Measurements from ENCODE around the gene IL21. TPM values are rescaled to one million over a fixed set of nuclear protein-coding genes. Genes with fewer than 3 reads are reported as not detected.

The IL21 gene
- total RNA-seq, 1 experiment from 2014 or later = not detected

Other genes with a start within 250 kb of the IL21 start
- not detected for gene ADAD1, start 242.1 kb downstream of the IL21 start, total RNA-seq (2021; ENCODE audit: unreplicated experiment)
- 0.57 TPM for gene IL2, start 164.3 kb downstream of the IL21 start, total RNA-seq (2021; ENCODE audit: unreplicated experiment)
- gene BBS12, start 111.6 kb upstream of the IL21 start, total RNA-seq (2021; ENCODE audit: unreplicated experiment) = 1.5 TPM
- 21.7 TPM for gene FGF2, start 205.8 kb upstream of the IL21 start, total RNA-seq (2021; ENCODE audit: unreplicated experiment)